ENCODE measurements around the gene HOXA3. TPM values are rescaled to one million over a fixed set of nuclear protein-coding genes. Genes with fewer than 3 reads are reported as not detected.

Gene HOXA3
- total and polyA plus RNA-seq, 10 of the 15 experiments (the other 5 are each of a cell fraction or from before 2014, with no cell fraction given): 0.05 TPM; not detected in 9

DNA sequence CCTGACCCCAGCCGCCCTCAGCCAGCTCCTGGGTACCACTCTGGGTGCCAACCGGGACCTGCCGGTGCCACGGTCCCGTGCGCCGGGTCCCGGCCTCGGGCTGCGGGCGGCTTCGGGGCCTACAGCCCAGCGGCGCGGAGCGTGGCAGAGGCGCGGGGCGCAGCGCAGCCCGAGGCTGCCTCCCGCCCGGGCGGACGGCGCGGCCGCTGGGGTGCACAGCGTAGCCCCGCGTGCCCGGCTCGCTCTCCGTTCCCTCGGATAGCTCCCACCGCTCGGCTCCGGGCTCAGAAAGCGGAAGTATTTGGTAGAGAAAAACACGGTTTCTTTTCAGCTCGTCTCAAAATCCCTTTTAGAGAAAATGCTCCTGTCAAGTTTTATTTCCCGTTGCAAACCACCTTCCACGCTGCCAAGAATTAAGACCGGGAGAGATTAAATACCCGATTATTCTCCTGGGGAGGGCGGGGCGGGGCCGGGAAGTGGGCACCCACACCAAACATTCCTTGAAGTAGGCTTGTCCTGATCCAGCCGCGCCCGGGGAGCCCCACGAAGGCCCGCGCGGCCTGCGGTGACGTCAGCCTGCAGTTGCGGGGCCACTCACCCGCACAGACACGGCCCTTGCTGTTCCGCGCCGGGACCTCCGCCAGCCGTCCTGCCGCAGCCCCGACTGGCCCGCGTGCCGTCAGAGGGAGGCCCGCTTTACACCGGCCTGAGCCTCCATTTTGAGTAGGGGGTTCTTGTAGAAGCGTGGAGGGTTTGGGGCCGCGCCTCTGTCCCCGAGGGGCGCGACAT is 40.4 kb upstream of the HOXA3 start:
- in situ Hi-C loops (cut with MboI): no loop called here
- H3K79me2 ChIP-seq (ENCODE audit: control insufficient read depth, insufficient read depth, low read length): no peaks in the 10 kb centered on the region
- H3K4me1 ChIP-seq (ENCODE audit: control insufficient read depth, insufficient read depth, low read length): no peaks in the 10 kb centered on the region
- H3K4me2 ChIP-seq (ENCODE audit: control insufficient read depth, insufficient read depth): 0 out of 2 replicates have a peak overlapping the region, but pooled peaks have one; percentile 9
- H3K27me3 ChIP-seq (replicated peaks in 1 of 2; ENCODE audit: control insufficient read depth in 2 of 2, insufficient read depth in 2 of 2, low read length in 1 of 2): peaks cover 27 to 38% of the 10 kb centered on the region in 2 experiments
- no TSS peak for BruUV-seq (replicated peaks)
- ChIA-PET RAD21 (ENCODE audit: unreplicated experiment) (no interaction called here), CTCF (interaction anchor here (0.9 to 1.5 kb wide), 2 partner anchors 384 to 869 kb away, joined by 3 read pairs; no protein-coding TSS in a partner anchor), POLR2A (no interaction called here), SMC1A (ENCODE audit: uncharacterized antibody, unreplicated experiment) (no interaction called here)
- H3K9ac ChIP-seq (ENCODE audit: control insufficient read depth, insufficient read depth, low read length): no peak overlapping the region
- H3K36me3 ChIP-seq (ENCODE audit: control insufficient read depth in 2 of 2, insufficient read depth in 2 of 2, low read length in 1 of 2): no peaks in the 10 kb centered on the region
- intact Hi-C loops (cut with micrococcal nuclease; ENCODE audit: unreplicated experiment): no loop called here
- no peak overlapping the region for H2AFZ ChIP-seq (ENCODE audit: control insufficient read depth, low read depth, low read length)
- FAIRE-seq (no peak), ATAC-seq (no peak), DNase-seq (ENCODE audit: low read depth, low spot score) (no peak)
- no peaks in the 10 kb centered on the region; the same call in 2 of the 3 replicates for H3K9me3 ChIP-seq (replicated peaks; ENCODE audit: control insufficient read depth, insufficient read depth, low read length)
- H4K20me1 ChIP-seq (ENCODE audit: control insufficient read depth, insufficient read depth): 0 out of 2 replicates have a peak, but pooled peaks cover 3% of the 10 kb centered on the region
- 29% methylated on average over 60 of the region's 78 CpGs for WGBS (ENCODE audit: insufficient coverage, insufficient replicate concordance, low lambda C conversion rate, missing lambda C conversion rate)
- TF ChIP-seq SUZ12 (IDR thresholded peaks at IDR 0.05; ENCODE audit: unreplicated experiment) (peak; percentile 59), SIX5 (IDR thresholded peaks at IDR 0.05; ENCODE audit: low read depth, low read length, severe bottlenecking) (no peak), HCFC1 (IDR thresholded peaks at IDR 0.05; ENCODE audit: low read length) (no peak)
- no peak overlapping the region for H3K4me3 ChIP-seq
- no peak overlapping the region for H3K27ac ChIP-seq (ENCODE audit: control insufficient read depth, insufficient read depth)

DNA sequence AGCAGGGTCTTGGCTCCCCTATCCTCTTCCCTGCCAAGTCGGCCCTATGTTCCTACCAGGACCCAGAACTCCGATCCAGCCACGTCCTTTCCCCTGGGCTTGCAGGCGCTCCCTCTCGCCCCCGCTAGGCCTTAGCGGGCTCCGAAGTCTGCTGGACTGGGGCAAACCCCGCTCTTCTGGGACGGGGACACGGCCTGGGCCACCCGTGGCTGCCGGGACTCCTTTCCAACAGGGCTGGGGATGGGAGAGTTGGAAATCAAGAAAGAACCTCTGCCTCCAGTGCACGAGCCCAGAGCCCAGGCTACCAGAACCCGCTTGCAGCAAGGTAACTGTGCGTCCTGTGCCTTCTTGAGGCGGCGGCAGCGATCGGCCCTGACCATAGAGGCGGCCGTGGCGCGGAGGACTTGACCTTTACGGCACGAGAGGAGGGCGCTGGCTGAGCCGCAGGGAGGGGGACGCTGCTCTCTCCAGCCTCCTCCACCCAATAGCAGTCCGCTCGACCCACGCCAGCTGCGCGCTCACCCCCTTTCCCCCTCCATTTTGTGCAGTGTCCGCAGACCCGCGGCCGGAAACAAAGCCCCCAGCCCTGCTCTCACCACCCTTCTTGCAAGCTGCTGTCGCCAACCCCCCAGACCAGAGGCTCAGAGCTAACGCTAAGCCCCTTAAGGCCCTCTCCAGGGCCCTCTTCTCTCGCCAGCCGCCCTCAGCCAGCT is 39.6 kb upstream of the HOXA3 start:
- in situ Hi-C loops (cut with MboI): no loop called here
- intact Hi-C loops (cut with micrococcal nuclease; ENCODE audit: unreplicated experiment): no loop called here
- no peak overlapping the region for H3K9ac ChIP-seq (ENCODE audit: control insufficient read depth, insufficient read depth, low read length)
- H3K4me1 ChIP-seq (ENCODE audit: control insufficient read depth, insufficient read depth, low read length): no peaks in the 10 kb centered on the region
- no peak overlapping the region for H3K4me2 ChIP-seq (ENCODE audit: control insufficient read depth, insufficient read depth)
- 32% methylated on average over 42 of the region's 42 CpGs for WGBS (ENCODE audit: insufficient coverage, insufficient replicate concordance, low lambda C conversion rate, missing lambda C conversion rate)
- POLR2A ChIA-PET: no interaction called here
- no peak overlapping the region for H3K4me3 ChIP-seq
- no peaks in the 10 kb centered on the region for H3K36me3 ChIP-seq (ENCODE audit: control insufficient read depth in 2 of 2, insufficient read depth in 2 of 2, low read length in 1 of 2)
- RAD21 ChIA-PET (ENCODE audit: unreplicated experiment): no interaction called here
- H2AFZ ChIP-seq (ENCODE audit: control insufficient read depth, low read depth, low read length): no peak overlapping the region
- DNase-seq (ENCODE audit: low read depth, low spot score) (no peak), FAIRE-seq (no peak), ATAC-seq (no peak)
- no peaks in the 10 kb centered on the region; the same call in 2 of the 3 replicates for H3K9me3 ChIP-seq (replicated peaks; ENCODE audit: control insufficient read depth, insufficient read depth, low read length)
- SMC1A ChIA-PET (ENCODE audit: uncharacterized antibody, unreplicated experiment): no interaction called here
- no peaks in the 10 kb centered on the region for H3K79me2 ChIP-seq (ENCODE audit: control insufficient read depth, insufficient read depth, low read length)
- H4K20me1 ChIP-seq (ENCODE audit: control insufficient read depth, insufficient read depth): 0 out of 2 replicates have a peak, but pooled peaks cover 3% of the 10 kb centered on the region
- no TSS peak for BruUV-seq (replicated peaks)
- peaks cover 32 to 36% of the 10 kb centered on the region in 2 experiments for H3K27me3 ChIP-seq (replicated peaks in 1 of 2; ENCODE audit: control insufficient read depth in 2 of 2, insufficient read depth in 2 of 2, low read length in 1 of 2)
- TF ChIP-seq RFX5 (IDR thresholded peaks at IDR 0.05; ENCODE audit: low read depth, low read length) (no peak), ZSCAN29 (IDR thresholded peaks at IDR 0.05) (no peak), MEF2A (IDR thresholded peaks at IDR 0.05; ENCODE audit: insufficient read depth, low read depth, low read length) (no peak), MTA2 (IDR thresholded peaks at IDR 0.05; ENCODE audit: low read depth) (no peak), TARDBP (IDR thresholded peaks at IDR 0.05; ENCODE audit: borderline replicate concordance) (no peak)
- TF ChIP-seq, protein P1, sequence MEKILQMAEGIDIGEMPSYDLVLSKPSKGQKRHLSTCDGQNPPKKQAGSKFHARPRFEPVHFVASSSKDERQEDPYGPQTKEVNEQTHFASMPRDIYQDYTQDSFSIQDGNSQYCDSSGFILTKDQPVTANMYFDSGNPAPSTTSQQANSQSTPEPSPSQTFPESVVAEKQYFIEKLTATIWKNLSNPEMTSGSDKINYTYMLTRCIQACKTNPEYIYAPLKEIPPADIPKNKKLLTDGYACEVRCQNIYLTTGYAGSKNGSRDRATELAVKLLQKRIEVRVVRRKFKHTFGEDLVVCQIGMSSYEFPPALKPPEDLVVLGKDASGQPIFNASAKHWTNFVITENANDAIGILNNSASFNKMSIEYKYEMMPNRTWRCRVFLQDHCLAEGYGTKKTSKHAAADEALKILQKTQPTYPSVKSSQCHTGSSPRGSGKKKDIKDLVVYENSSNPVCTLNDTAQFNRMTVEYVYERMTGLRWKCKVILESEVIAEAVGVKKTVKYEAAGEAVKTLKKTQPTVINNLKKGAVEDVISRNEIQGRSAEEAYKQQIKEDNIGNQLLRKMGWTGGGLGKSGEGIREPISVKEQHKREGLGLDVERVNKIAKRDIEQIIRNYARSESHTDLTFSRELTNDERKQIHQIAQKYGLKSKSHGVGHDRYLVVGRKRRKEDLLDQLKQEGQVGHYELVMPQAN (conservative IDR thresholded peaks at IDR 0.05): no peak
- TF ChIP-seq, protein P2, sequence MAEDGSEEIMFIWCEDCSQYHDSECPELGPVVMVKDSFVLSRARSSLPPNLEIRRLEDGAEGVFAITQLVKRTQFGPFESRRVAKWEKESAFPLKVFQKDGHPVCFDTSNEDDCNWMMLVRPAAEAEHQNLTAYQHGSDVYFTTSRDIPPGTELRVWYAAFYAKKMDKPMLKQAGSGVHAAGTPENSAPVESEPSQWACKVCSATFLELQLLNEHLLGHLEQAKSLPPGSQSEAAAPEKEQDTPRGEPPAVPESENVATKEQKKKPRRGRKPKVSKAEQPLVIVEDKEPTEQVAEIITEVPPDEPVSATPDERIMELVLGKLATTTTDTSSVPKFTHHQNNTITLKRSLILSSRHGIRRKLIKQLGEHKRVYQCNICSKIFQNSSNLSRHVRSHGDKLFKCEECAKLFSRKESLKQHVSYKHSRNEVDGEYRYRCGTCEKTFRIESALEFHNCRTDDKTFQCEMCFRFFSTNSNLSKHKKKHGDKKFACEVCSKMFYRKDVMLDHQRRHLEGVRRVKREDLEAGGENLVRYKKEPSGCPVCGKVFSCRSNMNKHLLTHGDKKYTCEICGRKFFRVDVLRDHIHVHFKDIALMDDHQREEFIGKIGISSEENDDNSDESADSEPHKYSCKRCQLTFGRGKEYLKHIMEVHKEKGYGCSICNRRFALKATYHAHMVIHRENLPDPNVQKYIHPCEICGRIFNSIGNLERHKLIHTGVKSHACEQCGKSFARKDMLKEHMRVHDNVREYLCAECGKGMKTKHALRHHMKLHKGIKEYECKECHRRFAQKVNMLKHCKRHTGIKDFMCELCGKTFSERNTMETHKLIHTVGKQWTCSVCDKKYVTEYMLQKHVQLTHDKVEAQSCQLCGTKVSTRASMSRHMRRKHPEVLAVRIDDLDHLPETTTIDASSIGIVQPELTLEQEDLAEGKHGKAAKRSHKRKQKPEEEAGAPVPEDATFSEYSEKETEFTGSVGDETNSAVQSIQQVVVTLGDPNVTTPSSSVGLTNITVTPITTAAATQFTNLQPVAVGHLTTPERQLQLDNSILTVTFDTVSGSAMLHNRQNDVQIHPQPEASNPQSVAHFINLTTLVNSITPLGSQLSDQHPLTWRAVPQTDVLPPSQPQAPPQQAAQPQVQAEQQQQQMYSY (CRISPR knock-in tag; IDR thresholded peaks at IDR 0.05): no peak
- no peak overlapping the region for H3K27ac ChIP-seq (ENCODE audit: control insufficient read depth, insufficient read depth)
- CTCF ChIA-PET: interaction anchor here (1.5 kb wide), 1 partner anchor 870 kb away, joined by 3 read pairs; no protein-coding TSS in a partner anchor

All from GM12878 (cell line).